Tibial nerve (tissue), 3 donors: Measurements from ENCODE around the gene NACA.

Source experiments
- CTCF ChIP-seq, 5 experiments: fragments of 200-600 bp in 3 of 5; fragments of 450-650 bp in 2 of 5; sonication (generic) in 3 of 5; IDR thresholded peaks; one replicate each; pipeline ENCODE4 v1.5.1; 2016 to 2019; ENCODE audit warnings: antibody characterized with exemption in 5 of 5, mild to moderate bottlenecking in 3 of 5, moderate library complexity in 2 of 5
- POLR2A ChIP-seq, 2 donors: fragments of 450-650 bp; IDR thresholded peaks; one replicate each; pipeline ENCODE4 v1.6.1; 2017; ENCODE audit warnings: antibody characterized with exemption in 2 of 2, mild to moderate bottlenecking in 2 of 2, moderate library complexity in 2 of 2

- TF ChIP-seq POLR2A (IDR thresholded peaks at IDR 0.05) (no peak), CTCF (IDR thresholded peaks at IDR 0.05) (no peak)
These were observed 24.8 kb upstream of the NACA start for GRCh38 chr12:56749853-56750252.
